Activated CD8-positive, alpha-beta memory T cell treated with anti-CD3 and anti-CD28 coated beads, Interleukin-2, amount 50 U/mL, for 4 hours (primary cell): ENCODE measurements around the gene GALNT10.

Experiments used
- DNase-seq: peaks from one replicate; pipeline ENCODE4 v3.0.0-alpha.2; 2020

The GALNT10 gene

DNA sequence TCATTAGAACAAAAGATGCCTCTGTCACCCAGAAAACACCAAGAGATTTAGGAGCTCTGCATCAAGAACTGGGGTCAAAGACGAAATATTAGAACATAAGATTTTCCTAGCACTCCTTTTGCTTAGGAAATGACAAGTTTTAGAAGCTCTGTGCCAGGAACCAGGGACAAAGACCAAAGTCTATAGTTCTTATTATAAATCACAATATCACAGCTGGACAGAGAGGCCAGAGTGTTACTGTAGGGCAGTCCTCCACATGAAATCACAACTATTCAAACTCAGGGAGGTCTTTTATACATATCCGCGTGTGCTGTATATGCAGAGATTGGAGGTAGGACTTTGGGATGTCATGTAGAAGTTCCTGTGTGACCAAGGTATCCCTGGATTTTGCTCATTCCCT is 138.5 kb downstream of the GALNT10 start:
- DNase-seq: no peak

DNA sequence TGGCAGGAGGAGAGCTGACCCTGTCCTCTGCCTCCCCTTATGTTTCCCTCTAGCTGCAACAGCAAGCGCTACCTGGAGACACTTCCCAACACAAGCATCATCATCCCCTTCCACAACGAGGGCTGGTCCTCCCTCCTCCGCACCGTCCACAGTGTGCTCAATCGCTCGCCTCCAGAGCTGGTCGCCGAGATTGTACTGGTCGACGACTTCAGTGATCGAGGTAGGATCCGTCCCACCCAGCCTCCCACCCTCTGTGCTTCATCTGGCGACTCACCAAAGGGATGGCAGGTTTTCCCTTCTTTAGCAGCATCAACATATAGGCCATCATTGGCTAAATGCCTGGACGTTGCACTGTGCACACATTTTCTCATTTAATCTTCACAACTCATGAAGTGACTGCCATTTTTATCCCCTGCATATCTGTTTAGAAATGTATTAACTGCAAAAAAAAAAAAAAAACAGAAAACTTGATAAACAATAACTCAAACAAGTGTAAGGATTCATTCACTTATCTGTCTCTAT is 139.0 kb downstream of the GALNT10 start:
- DNase-seq: no peak

DNA sequence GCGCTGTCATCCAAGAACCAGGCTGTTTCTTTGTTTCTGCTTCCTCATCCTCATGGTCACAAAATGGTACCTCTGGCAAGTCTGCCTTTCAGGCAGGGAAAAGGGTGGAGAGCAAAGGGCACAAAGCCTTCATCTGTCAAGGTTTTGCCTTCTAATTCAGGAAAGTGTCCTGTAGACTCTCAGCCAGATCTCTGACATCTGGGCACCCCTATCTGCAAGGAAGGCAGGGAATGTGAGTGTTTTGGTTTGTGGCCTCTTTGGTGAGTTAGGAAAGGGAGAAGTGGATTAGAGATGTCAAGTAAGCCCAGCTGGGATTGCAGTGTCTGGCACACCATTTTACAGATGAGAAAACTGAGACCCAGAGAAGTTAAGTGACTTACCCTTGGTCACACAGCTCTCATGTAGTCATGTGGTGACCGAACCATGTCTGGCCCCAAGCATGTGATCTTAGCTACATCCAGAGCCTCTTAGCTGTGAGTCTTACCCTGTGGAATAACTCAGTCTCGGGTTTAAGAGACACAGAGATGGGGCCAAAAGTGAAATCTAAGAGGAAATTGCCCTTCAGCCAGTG is 139.6 kb downstream of the GALNT10 start:
- no peak for DNase-seq

DNA sequence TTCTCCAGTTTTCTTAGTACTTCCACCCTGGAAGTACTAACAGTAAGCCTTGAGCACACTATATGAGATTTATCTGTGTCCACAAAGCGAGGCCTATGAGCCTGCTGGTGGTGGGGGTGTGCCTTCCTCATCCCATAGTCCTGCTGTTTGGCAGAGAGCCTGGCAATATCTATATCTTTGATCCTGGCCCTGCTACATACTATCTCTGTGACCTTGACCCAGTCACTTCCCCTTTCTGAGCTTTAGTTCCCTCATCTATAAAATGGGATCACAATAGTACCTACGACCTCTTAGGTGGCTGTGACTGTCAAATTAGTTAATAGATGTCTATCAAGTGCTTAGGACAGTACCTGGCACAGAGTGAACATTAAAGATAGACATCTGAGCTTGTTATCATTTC is 140.7 kb downstream of the GALNT10 start:
- DNase-seq: no peak

GRCh38 chr5:154331924-154332323 is 141.4 kb downstream of the GALNT10 start:
- DNase-seq: no peak

GRCh38 chr5:154332451-154332850 is 141.9 kb downstream of the GALNT10 start:
- no peak for DNase-seq

GRCh38 chr5:154333016-154333415 is 142.5 kb downstream of the GALNT10 start:
- no peak for DNase-seq

- DNase-seq: no peak
Observed at GRCh38 chr5:154334406-154335064, 144.0 kb downstream of the GALNT10 start.

- no peak for DNase-seq
Observed at GRCh38 chr5:154335065-154335448, 144.5 kb downstream of the GALNT10 start.

GRCh38 chr5:154341620-154342019 is 151.1 kb downstream of the GALNT10 start:
- no peak for DNase-seq

DNA sequence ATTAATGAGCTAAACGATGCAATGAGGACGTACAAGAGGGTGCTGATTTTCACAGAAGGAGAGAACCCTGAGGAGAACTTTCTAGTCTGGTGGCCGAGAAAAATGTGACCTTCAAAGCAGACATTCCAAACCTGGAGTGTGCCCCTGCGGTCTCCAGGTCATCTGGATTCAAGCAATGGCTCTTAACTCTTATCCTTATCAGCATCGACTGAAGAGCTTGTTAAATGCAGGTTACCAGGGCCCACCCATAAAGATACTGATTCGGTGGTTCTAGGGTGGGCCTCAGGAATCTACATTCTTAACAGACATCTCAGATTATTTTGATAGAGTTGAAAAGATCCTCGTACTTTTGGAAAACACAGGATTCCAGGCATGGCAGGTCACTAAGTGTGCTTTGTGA is 151.7 kb downstream of the GALNT10 start:
- DNase-seq: no peak

DNA sequence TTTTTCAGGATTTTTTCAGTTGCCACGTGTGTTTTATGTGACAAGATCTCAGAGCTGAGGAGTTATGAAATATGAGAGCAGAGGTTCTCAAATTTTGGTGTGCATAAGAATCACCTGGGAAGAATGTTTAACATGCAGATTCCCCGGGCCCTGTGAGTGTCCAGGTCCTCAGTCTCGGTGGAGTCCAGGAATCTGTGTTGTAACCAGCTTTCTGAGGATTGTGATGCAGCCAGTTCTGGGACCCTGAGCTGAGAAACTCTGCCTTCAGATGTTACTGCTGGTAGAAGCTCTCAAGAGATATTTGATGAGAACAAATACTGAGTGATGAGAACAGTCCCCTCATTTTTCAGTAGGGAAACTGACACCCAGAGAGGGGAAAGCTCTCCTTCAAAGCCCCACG is 152.4 kb downstream of the GALNT10 start:
- DNase-seq: no peak

DNA sequence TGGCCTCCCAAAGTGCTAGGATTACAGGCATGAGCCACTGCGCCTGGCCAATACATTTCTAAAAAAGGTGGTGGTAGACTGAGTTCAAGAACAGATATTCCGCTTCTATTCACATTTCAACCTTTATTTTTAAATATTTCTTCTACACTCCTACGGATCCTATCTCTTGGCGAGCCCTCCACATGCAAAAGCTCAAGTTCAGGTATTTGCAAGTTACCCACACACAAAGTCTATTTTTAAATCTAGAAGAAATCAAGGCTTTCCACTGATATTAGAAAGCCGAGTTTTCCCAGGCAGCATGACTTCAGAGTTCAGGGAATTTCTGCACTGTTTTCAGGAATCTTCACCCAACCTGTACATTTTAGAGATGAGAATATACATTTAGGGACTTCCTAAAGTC is 153.9 kb downstream of the GALNT10 start:
- DNase-seq: no peak

DNA sequence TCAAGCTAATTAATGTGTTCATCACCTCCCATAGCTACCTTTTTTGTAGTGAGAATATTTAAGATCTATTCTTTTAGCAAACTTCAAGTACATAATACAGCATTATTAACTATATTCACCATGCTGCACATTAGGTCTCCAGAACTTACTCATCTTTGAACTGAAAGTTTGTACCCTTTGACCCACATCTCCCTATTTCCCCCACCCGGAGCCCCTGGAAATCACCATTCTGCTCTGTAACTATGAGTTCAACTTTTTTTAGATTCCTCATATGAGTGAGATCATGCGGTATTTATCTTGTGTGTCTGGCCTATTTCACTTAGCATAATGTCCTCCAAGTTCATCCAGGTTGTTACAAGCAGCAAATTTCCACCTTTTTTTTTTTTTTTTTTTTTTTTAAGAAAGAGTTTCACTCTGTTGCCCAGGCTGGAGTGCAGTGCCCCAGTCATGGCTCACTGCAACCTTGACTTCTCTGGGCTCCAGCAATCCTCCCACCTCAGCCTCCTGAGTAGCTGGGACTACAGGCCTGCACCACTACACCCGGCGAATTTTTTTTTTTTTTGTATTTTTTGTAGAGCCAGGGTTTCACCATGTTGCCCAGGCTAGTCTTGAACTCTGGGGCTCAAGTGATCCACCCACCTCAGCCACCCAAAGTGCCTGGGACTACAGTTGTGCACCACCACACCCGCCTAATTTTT is 154.9 kb downstream of the GALNT10 start:
- no peak for DNase-seq

DNA sequence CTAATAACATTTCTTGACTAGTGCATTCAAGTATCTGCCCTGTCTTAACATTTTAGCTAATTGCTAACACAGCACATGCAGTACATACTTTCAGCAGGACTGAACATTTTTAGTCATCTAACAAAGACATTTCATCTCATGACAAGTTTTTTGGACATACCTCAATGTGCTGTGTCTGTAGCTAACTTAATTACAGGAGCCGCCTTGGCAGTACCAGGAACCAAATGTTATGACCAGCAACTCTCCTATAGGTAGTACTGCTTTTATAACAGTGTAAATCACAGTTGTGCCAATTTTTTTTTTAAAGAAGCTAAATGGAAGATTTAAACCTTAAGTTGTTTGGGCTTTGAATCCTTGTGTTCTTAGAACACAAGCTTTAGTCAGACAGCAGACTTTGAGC is 155.9 kb downstream of the GALNT10 start:
- no peak for DNase-seq

GRCh38 chr5:154349626-154350264 is 159.2 kb downstream of the GALNT10 start:
- DNase-seq: no peak

GRCh38 chr5:154351141-154351540 is 160.6 kb downstream of the GALNT10 start:
- DNase-seq: no peak

GRCh38 chr5:154351566-154351965 is 161.0 kb downstream of the GALNT10 start:
- DNase-seq: no peak

GRCh38 chr5:154352960-154353548 is 162.5 kb downstream of the GALNT10 start:
- DNase-seq: no peak

DNA sequence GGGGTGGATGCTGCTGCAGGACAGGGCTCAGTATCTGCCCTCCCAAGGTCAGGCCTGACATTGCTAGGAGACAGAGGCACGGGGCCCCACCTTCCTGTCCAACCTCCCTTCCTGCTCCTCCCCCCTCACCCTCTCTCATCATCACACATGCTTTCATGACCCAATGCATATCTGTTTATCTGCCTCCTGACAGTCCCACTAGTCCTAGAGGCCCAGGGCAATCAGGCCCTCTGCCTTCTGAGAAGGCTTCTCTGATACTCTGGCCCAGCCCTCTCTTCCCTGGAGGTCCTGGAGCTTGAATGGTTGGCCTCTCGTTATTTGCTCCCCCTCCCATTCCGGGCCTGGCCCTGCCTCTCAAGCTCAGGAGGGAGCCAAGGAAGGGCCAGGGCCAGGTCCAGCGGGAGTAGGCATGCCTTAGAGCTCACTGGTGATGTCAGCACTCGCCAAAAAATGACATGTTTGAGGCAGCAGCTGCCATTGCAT is 164.6 kb downstream of the GALNT10 start:
- DNase-seq: no peak

DNA sequence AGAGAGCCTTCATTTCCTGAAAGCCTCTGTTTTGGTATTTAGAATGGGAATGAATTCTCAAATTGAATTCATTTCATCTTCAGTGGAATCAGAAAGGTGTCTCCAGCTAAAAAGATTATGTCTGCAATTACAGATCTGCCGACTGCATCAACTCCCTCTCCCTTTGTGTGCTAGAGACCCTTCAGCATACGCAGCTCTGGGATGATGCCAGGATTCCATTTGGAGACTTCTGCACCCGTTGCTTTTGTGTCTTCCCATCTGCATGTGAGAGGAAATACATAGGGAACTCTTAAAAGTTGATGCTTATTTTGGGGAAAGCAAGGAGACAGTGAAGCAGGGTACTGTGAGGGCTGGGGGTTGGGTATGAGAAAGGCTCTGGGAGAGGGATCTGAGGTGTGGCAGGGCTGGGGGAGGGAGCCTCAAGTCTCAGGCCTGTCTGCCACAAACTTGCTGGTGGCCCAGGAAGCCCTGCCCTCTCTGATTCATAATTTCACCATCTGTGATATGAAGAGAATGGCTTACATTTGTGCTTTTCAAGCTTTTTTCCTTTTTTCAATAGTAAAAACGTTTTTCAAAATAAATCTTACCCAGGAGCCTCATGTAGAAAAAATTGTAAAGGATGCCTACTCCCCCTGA is 165.6 kb downstream of the GALNT10 start:
- no peak for DNase-seq

DNA sequence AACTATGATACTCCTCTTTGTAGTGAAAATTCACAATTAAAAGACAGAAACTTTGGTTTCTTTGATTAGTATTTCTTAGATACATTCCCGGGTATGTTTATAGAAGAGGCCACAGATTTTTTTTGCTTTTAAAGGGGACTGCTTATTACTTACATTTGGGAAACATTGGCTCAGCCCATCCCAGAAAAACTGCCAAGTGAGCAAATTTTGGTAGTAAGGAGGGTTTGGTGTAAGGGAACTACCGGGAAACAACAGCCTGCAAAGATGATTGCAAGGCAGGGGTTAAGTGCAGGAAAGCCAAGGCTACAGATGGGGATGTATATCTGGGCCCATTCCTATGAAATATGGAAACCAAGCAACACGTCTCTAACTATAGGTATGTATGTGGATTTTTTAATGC is 166.4 kb downstream of the GALNT10 start:
- DNase-seq: no peak
